ENCODE results near the gene OXCT1. TPM values are rescaled to one million over a fixed set of nuclear protein-coding genes. Genes with fewer than 3 reads are reported as not detected.
A peak's percentile ranks its signal among the peaks of the same experiment; 100 is the strongest.

The OXCT1 gene
- total and polyA plus RNA-seq, 9 of the 15 experiments (the other 6 are each of a cell fraction or from before 2014, with no cell fraction given), result 24.7 to 61.2 (median 41.9) TPM

DNA sequence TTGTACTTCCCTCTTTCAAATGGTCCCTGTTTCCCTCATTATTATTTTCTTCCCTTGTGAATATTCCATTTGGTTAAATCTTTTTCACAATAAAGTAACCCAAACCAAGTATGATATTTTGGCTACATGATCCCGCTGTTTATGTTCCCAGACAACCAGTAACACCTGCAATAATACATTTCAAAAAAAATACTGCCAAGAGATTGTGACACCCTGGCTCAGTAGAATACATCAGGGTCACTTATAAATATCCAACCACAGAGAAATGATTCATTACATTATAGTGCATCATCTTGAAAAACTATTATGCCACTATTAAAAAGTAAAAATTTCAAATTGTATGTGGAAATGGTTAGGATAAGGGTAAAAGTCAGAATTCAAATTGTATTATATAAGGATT lies 7.2 kb upstream of the OXCT1 start (continued):
- TF ChIP-seq, protein P1, sequence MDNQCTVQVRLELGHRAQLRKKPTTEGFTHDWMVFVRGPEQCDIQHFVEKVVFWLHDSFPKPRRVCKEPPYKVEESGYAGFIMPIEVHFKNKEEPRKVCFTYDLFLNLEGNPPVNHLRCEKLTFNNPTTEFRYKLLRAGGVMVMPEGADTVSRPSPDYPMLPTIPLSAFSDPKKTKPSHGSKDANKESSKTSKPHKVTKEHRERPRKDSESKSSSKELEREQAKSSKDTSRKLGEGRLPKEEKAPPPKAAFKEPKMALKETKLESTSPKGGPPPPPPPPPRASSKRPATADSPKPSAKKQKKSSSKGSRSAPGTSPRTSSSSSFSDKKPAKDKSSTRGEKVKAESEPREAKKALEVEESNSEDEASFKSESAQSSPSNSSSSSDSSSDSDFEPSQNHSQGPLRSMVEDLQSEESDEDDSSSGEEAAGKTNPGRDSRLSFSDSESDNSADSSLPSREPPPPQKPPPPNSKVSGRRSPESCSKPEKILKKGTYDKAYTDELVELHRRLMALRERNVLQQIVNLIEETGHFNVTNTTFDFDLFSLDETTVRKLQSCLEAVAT (IDR thresholded peaks at IDR 0.05), result no peak
- TF ChIP-seq ZNF764 (CRISPR knock-in tag; IDR thresholded peaks at IDR 0.05; ENCODE audit: low read depth), result no peak
- TF ChIP-seq, protein P2, sequence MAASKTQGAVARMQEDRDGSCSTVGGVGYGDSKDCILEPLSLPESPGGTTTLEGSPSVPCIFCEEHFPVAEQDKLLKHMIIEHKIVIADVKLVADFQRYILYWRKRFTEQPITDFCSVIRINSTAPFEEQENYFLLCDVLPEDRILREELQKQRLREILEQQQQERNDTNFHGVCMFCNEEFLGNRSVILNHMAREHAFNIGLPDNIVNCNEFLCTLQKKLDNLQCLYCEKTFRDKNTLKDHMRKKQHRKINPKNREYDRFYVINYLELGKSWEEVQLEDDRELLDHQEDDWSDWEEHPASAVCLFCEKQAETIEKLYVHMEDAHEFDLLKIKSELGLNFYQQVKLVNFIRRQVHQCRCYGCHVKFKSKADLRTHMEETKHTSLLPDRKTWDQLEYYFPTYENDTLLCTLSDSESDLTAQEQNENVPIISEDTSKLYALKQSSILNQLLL (CRISPR knock-in tag; IDR thresholded peaks at IDR 0.05; ENCODE audit: borderline replicate concordance), result no peak
- TF ChIP-seq, protein P3, sequence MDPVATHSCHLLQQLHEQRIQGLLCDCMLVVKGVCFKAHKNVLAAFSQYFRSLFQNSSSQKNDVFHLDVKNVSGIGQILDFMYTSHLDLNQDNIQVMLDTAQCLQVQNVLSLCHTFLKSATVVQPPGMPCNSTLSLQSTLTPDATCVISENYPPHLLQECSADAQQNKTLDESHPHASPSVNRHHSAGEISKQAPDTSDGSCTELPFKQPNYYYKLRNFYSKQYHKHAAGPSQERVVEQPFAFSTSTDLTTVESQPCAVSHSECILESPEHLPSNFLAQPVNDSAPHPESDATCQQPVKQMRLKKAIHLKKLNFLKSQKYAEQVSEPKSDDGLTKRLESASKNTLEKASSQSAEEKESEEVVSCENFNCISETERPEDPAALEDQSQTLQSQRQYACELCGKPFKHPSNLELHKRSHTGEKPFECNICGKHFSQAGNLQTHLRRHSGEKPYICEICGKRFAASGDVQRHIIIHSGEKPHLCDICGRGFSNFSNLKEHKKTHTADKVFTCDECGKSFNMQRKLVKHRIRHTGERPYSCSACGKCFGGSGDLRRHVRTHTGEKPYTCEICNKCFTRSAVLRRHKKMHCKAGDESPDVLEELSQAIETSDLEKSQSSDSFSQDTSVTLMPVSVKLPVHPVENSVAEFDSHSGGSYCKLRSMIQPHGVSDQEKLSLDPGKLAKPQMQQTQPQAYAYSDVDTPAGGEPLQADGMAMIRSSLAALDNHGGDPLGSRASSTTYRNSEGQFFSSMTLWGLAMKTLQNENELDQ (CRISPR knock-in tag; IDR thresholded peaks at IDR 0.05; ENCODE audit: borderline replicate concordance), result no peak

DNA sequence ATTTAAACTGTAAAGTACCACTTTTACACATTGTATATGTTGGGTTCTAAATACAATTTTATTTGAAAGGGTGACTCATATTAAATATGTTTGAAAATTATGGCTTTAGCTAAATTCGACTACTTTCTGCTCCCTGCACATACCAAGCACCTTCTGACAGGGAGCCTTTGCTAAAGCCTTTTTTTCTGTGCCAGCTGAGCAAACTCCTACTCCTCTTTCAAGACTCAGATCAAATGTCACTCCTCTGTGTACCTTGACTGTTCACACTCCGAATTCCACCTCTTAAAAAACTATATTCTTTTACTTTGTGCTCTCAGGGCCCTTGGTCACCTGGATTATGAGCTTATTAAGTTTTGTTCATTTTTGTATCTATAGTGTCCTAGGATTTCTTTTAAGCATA lies 6.5 kb upstream of the OXCT1 start:
- no peaks in the 10 kb centered on the region for H3K9me1 ChIP-seq (ENCODE audit: control insufficient read depth, insufficient read depth, low read length)
- 8% methylated on average over 2 of the region's 2 CpGs for WGBS (ENCODE audit: insufficient coverage, low coverage, missing lambda C conversion rate)
- peaks cover 0 to 6% of the 10 kb centered on the region in 2 experiments; a peak in 1 of 5 replicates for H3K4me1 ChIP-seq (replicated peaks in 1 of 2; ENCODE audit: control insufficient read depth in 2 of 2, insufficient read depth in 2 of 2, low read length in 2 of 2)
- no peak overlapping the region for H3K9ac ChIP-seq (ENCODE audit: insufficient read depth in 1 of 2, low read depth in 2 of 2, low read length in 2 of 2)
- BruUV-seq (replicated peaks), result no TSS peak
- no peak overlapping the region for H3K4me2 ChIP-seq (ENCODE audit: insufficient read depth, low read length)
- POLR2A ChIA-PET, result interaction anchor here (1.6 to 1.7 kb wide), 2 partner anchors 27 to 59 kb away, joined by 3 to 7 read pairs; partner anchors contain the start of gene RIMOC1
- H3K27me3 ChIP-seq (ENCODE audit: control insufficient read depth in 2 of 2, insufficient read depth in 2 of 2, low read length in 2 of 2), result no peaks in the 10 kb centered on the region
- CTCF ChIA-PET (ENCODE audit: low intra/inter-chr PET ratio), result no interaction called here
- no peaks in the 10 kb centered on the region for H3K36me3 ChIP-seq (ENCODE audit: control insufficient read depth, insufficient read depth, low read length)
- FAIRE-seq, result no peak
- no peak overlapping the region for H3K27ac ChIP-seq (ENCODE audit: extremely low read depth, low read depth, low read length)
- intact Hi-C loops (cut with micrococcal nuclease) (no loop called here), in situ Hi-C loops (cut with MboI) (no loop called here)
- H3K79me2 ChIP-seq (ENCODE audit: control insufficient read depth, insufficient read depth, low read length), result no peaks in the 10 kb centered on the region
- no peaks in the 10 kb centered on the region for H3K9me3 ChIP-seq (replicated peaks; ENCODE audit: control insufficient read depth, insufficient read depth, low read depth, low read length)
- no peak overlapping the region for H3K4me3 ChIP-seq
- H4K20me1 ChIP-seq (replicated peaks; ENCODE audit: control insufficient read depth, insufficient read depth, low read length), result no peaks in the 10 kb centered on the region
- DNase-seq (ENCODE audit: extremely low read depth in 1 of 4, low spot score in 3 of 4), result no peak
- H2AFZ ChIP-seq (ENCODE audit: low read depth, low read length), result 0 out of 2 replicates have a peak overlapping the region, but pooled peaks have one; percentile 17
- ATAC-seq, result no peak
- TF ChIP-seq, protein P4, sequence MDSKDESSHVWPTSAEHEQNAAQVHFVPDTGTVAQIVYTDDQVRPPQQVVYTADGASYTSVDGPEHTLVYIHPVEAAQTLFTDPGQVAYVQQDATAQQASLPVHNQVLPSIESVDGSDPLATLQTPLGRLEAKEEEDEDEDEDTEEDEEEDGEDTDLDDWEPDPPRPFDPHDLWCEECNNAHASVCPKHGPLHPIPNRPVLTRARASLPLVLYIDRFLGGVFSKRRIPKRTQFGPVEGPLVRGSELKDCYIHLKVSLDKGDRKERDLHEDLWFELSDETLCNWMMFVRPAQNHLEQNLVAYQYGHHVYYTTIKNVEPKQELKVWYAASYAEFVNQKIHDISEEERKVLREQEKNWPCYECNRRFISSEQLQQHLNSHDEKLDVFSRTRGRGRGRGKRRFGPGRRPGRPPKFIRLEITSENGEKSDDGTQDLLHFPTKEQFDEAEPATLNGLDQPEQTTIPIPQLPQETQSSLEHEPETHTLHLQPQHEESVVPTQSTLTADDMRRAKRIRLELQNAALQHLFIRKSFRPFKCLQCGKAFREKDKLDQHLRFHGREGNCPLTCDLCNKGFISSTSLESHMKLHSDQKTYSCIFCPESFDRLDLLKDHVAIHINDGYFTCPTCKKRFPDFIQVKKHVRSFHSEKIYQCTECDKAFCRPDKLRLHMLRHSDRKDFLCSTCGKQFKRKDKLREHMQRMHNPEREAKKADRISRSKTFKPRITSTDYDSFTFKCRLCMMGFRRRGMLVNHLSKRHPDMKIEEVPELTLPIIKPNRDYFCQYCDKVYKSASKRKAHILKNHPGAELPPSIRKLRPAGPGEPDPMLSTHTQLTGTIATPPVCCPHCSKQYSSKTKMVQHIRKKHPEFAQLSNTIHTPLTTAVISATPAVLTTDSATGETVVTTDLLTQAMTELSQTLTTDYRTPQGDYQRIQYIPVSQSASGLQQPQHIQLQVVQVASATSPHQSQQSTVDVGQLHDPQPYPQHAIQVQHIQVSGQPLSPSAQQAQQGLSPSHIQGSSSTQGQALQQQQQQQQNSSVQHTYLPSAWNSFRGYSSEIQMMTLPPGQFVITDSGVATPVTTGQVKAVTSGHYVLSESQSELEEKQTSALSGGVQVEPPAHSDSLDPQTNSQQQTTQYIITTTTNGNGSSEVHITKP (IDR thresholded peaks at IDR 0.05; ENCODE audit: partially characterized antibody), result no peak
- no peak for TF ChIP-seq KLF1 (tag; IDR thresholded peaks at IDR 0.05)
- TF ChIP-seq, protein P5, sequence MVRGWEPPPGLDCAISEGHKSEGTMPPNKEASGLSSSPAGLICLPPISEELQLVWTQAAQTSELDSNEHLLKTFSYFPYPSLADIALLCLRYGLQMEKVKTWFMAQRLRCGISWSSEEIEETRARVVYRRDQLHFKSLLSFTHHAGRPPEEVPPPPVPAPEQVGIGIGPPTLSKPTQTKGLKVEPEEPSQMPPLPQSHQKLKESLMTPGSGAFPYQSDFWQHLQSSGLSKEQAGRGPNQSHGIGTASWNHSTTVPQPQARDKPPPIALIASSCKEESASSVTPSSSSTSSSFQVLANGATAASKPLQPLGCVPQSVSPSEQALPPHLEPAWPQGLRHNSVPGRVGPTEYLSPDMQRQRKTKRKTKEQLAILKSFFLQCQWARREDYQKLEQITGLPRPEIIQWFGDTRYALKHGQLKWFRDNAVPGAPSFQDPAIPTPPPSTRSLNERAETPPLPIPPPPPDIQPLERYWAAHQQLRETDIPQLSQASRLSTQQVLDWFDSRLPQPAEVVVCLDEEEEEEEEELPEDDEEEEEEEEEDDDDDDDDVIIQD (CRISPR knock-in tag; IDR thresholded peaks at IDR 0.05), result no peak
- TF ChIP-seq, protein P6, sequence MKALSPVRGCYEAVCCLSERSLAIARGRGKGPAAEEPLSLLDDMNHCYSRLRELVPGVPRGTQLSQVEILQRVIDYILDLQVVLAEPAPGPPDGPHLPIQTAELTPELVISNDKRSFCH (CRISPR knock-in tag; IDR thresholded peaks at IDR 0.05), result no peak
- TF ChIP-seq, protein P6 (tag; IDR thresholded peaks at IDR 0.05), result no peak

All from K562 (cell line).